Peyer's patch (tissue), 4 donors: Measurements from ENCODE around the gene PPEF2. TPM values are rescaled to one million over a fixed set of nuclear protein-coding genes. Genes with fewer than 3 reads are reported as not detected.
A peak's percentile ranks its signal among the peaks of the same experiment; 100 is the strongest.
"Not testable (repeated sequence)": the region's sequence is repeated elsewhere in the genome, so short reads cannot be mapped to it uniquely, and the experiment has no call there.

Source experiments
- DNase-seq, 3 donors: peaks; one replicate each; pipeline ENCODE4 v3.0.0-alpha.2; 2017 to 2019
- H3K27ac ChIP-seq, 4 donors: fragments of 200-600 bp; sonication (generic); one replicate each; pipeline ENCODE4 v1.5.1; 2016 to 2019
- H3K27me3 ChIP-seq, 2 donors: fragments of 200-600 bp; sonication (generic); one replicate each; pipeline ENCODE4 v1.5.1; 2019
- H3K36me3 ChIP-seq, 3 donors: fragments of 200-600 bp; sonication (generic); one replicate each; pipeline ENCODE4 v1.5.1; 2016 to 2019
- H3K4me1 ChIP-seq, 4 donors: fragments of 200-600 bp; sonication (generic); one replicate each; pipeline ENCODE4 v1.5.1; 2016 to 2019
- H3K4me3 ChIP-seq, 4 donors: fragments of 200-600 bp; sonication (generic); 1 replicate in 3 of 4; 2 replicates in 1 of 4; pipeline ENCODE4 v1.5.1; 2016 to 2019; ENCODE audit warnings: mild to moderate bottlenecking in 1 of 4
- H3K9me3 ChIP-seq, 4 donors: fragments of 200-600 bp; sonication (generic); one replicate each; pipeline ENCODE4 v1.5.1; 2016 to 2019; ENCODE audit warnings: mild to moderate bottlenecking in 1 of 4
- POLR2A ChIP-seq, 2 donors: fragments of 450-650 bp; IDR thresholded peaks; one replicate each; pipeline ENCODE4 v1.5.1; 2017; ENCODE audit warnings: antibody characterized with exemption in 2 of 2, mild to moderate bottlenecking in 2 of 2, moderate library complexity in 2 of 2
- total RNA-seq, 4 donors: library from RNA; depleted of rRNA; stranded (reverse); fragments of >200 nt; gene quantifications; one replicate each; pipeline ENCODE4 v1.1.0, GENCODE V29; 2016
- TF ChIP-seq, protein P1 (sequence below), 6 experiments: fragments of 450-650 bp in 4 of 6; fragments of 200-600 bp in 2 of 6; sonication (generic) in 1 of 6; IDR thresholded peaks; one replicate each; pipeline ENCODE4 v1.5.1; 2017 to 2019; ENCODE audit warnings: antibody characterized with exemption in 6 of 6, mild to moderate bottlenecking in 3 of 6, moderate library complexity in 1 of 6

Gene PPEF2
- total RNA-seq, 4 donors from 2014 or later: 0.54 TPM; not detected in 3

DNA sequence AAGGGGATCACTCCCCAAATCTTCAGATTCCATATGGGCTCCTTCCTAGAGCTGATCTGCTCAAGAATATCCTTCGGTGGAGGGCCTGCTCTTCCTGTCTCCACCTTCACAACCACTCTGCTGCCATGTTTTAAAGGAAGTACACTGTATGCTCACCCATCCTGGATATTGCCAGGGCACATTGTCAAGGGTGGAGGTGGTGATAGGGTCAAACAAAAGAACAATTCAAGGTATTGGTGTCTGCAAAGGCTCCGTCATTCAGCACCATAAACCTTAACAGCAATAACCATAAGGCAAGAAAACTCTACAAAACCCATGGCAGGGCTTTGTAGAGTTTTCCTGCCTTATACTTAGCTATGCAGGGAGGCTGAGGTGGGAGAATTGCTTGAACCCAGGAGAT, 19.7 kb upstream of the PPEF2 start:
- Histone ChIP-seq H3K27ac (peak overlapping the region in 1 of 4 donors; percentile 12), H3K36me3 (peaks cover 0 to 41% (median 0%) of the 10 kb centered on the region in 3 donors)
- TF ChIP-seq POLR2A (IDR thresholded peaks at IDR 0.05): no peak
- TF ChIP-seq, protein P1, sequence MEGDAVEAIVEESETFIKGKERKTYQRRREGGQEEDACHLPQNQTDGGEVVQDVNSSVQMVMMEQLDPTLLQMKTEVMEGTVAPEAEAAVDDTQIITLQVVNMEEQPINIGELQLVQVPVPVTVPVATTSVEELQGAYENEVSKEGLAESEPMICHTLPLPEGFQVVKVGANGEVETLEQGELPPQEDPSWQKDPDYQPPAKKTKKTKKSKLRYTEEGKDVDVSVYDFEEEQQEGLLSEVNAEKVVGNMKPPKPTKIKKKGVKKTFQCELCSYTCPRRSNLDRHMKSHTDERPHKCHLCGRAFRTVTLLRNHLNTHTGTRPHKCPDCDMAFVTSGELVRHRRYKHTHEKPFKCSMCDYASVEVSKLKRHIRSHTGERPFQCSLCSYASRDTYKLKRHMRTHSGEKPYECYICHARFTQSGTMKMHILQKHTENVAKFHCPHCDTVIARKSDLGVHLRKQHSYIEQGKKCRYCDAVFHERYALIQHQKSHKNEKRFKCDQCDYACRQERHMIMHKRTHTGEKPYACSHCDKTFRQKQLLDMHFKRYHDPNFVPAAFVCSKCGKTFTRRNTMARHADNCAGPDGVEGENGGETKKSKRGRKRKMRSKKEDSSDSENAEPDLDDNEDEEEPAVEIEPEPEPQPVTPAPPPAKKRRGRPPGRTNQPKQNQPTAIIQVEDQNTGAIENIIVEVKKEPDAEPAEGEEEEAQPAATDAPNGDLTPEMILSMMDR (IDR thresholded peaks at IDR 0.05): no peak

DNA sequence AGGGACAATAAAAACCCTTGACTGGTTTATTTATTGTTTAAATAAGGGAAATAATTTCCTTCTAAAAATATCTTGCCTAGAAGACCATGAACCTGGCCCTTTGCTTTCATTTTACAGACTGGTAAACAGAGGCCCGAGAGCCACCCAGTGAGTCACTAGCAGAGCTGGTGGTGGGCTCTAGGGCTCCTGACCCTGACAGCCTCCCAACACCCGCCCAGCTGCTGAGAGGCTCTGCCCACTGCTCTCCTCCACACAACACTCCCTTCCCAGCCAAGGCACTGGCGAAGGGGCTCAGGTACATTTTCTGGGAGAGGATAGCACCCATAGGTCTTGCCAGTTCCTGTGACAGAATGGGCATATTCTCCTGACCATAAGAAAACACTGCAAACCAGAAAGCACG, 18.1 kb upstream of the PPEF2 start:
- Histone ChIP-seq H3K9me3 (no peaks in the 10 kb centered on the region), H3K4me3 (no peak overlapping the region), H3K36me3 (peaks cover 0 to 39% (median 0%) of the 10 kb centered on the region in 3 donors), H3K4me1 (peaks cover 0 to 31% (median 0%) of the 10 kb centered on the region in 4 donors), H3K27me3 (no peaks in the 10 kb centered on the region), H3K27ac (peak overlapping the region in 3 of 4 donors; percentile 13 to 89 (median 68))
- peak in 1 of 3 donors; percentile 60 for DNase-seq
- TF ChIP-seq POLR2A (IDR thresholded peaks at IDR 0.05): no peak
- TF ChIP-seq, protein P1 (IDR thresholded peaks at IDR 0.05): no peak

More for the DNA sequence above, 19.7 kb upstream of the PPEF2 start:
- no peaks in the 10 kb centered on the region for H3K27me3 ChIP-seq
- H3K4me1 ChIP-seq: peaks cover 0 to 25% (median 0%) of the 10 kb centered on the region in 4 donors
- DNase-seq: no peak
- H3K4me3 ChIP-seq: no peak overlapping the region
- no peaks in the 10 kb centered on the region for H3K9me3 ChIP-seq

DNA sequence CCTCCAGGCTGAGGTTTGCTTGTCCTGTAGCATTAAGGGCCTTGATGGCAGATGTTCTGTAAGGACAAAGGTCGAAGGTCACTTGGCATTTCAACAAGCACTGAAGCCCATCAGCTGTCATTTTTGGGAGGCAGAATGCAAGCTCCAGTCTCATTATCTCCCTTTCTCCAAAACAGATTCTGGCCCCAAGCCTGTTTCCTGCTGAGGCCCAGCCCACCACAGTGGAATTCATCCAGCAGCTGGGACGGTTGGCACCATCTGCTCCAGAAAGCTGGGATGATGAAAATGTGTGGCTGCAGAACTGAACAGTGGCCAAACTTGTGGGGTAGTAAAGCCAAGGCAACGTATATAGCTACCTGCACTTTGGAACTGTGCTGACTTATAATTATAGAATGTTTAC, 17.7 kb upstream of the PPEF2 start:
- no peak for TF ChIP-seq POLR2A (IDR thresholded peaks at IDR 0.05)
- TF ChIP-seq, protein P1 (IDR thresholded peaks at IDR 0.05): no peak
- H3K4me3 ChIP-seq: no peak overlapping the region
- H3K27me3 ChIP-seq: no peaks in the 10 kb centered on the region
- DNase-seq: peak in 2 of 3 donors; percentile 72 to 76
- H3K9me3 ChIP-seq: no peaks in the 10 kb centered on the region
- peaks cover 0 to 35% (median 0%) of the 10 kb centered on the region in 3 donors for H3K36me3 ChIP-seq
- peaks cover 0 to 31% (median 0%) of the 10 kb centered on the region in 4 donors for H3K4me1 ChIP-seq
- peak overlapping the region in 3 of 4 donors; percentile 12 to 89 (median 68) for H3K27ac ChIP-seq

DNA sequence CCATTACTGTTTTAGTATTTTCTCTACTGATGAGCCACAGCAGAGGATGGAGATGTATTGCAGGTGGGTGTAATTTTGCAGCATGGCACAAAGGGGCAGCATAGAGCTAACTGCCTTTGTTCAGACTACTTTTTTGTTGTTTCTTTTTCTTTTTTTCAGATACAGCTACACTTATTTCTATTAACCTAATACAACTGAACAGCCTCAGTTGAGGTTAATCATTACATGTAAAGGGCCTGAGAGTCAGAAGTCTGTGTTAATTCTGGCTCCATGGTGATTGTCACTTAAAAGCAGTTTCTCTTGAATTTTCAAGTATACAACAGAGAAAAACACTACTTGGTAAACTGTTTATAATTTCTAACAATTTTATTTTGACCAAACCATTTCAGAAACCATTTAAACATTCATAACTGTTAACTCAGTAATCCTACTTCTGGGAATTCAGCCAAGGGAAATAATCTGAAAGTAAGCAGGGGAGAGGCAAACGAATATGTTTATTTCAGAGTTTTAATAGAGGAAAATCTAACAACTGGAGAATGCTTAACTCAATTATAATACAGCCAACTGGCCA, 13.9 kb upstream of the PPEF2 start:
- peak overlapping the region in 1 of 4 donors; percentile 36 for H3K27ac ChIP-seq
- TF ChIP-seq POLR2A (IDR thresholded peaks at IDR 0.05): no peak
- TF ChIP-seq, protein P1 (IDR thresholded peaks at IDR 0.05): peak in 5 of 6 experiments; percentile 27 to 90 (median 85)
- no peaks in the 10 kb centered on the region for H3K27me3 ChIP-seq
- DNase-seq: peak in 1 of 3 donors; percentile 59
- H3K4me3 ChIP-seq: no peak overlapping the region
- H3K36me3 ChIP-seq: peaks cover 0 to 18% (median 0%) of the 10 kb centered on the region in 3 donors
- H3K9me3 ChIP-seq: peaks cover 0 to 5% (median 0%) of the 10 kb centered on the region in 4 donors
- peaks cover 0 to 23% (median 0%) of the 10 kb centered on the region in 4 donors for H3K4me1 ChIP-seq

DNA sequence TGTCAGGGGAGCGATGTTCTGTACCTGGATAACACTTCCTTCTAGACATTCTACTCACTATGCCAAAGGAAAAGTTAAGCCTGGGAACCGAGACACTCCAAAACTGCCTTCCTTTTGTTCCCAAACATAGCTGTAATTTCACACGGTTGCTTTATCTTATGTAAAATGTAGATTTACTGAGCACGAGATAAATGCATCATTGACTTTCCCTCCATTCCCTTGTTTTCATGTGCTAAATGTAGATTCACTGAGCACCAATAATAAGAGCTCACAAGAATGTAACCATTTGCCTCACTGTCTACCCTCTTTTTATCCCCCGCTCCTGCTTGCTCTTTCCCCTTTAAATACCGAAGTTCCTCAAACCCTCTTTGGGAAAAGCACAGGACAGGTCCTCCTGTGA, 10.7 kb upstream of the PPEF2 start:
- H3K9me3 ChIP-seq: peaks cover 0 to 20% (median 0%) of the 10 kb centered on the region in 4 donors
- H3K36me3 ChIP-seq: peaks cover 0 to 6% (median 0%) of the 10 kb centered on the region in 3 donors
- DNase-seq: no peak
- no peaks in the 10 kb centered on the region for H3K27me3 ChIP-seq
- H3K27ac ChIP-seq: no peak overlapping the region
- no peak for TF ChIP-seq POLR2A (IDR thresholded peaks at IDR 0.05)
- TF ChIP-seq, protein P1 (IDR thresholded peaks at IDR 0.05): no peak
- H3K4me1 ChIP-seq: peaks cover 0 to 5% (median 0%) of the 10 kb centered on the region in 4 donors
- no peak overlapping the region for H3K4me3 ChIP-seq

DNA sequence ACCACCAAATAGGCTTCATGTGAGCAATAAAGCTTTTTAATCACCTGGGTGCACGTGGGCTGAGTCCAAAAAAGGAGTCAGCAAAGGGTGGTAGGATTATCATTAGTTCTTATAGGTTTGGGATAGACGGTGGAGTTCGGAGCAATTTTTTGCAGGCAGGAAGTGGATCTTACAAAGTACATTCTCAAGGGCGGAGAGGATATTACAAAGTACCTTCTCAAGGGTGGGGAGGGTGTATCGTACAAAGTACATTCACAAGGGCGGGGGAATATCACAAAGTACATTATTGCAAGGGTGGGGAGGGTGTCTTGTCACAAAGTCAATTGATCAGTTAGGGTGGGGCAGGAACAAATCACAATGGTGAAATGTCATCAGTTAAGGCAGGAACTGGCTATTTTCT, 8.6 kb upstream of the PPEF2 start:
- H3K27ac ChIP-seq: peak overlapping the region in 1 of 4 donors; percentile 14
- H3K4me3 ChIP-seq, H3K4me1 ChIP-seq, H3K27me3 ChIP-seq, H3K36me3 ChIP-seq, DNase-seq: not testable (repeated sequence)
- peaks cover 0 to 20% (median 0%) of the 10 kb centered on the region in 4 donors for H3K9me3 ChIP-seq
